ENCODE measurements around the gene ICAM1. TPM values are rescaled to one million over a fixed set of nuclear protein-coding genes. Genes with fewer than 3 reads are reported as not detected.
A peak's percentile ranks its signal among the peaks of the same experiment; 100 is the strongest.

The ICAM1 gene
- polyA plus RNA-seq, 2 of the 4 experiments (the other 2 are of a cell fraction) = 1.2 to 1.4 TPM

GRCh38 chr19:10258080-10258710, 12.7 kb upstream of the ICAM1 start:
- H3K4me3 ChIP-seq = no peak overlapping the region
- ChIA-PET CTCF (interaction anchor here (0.5 to 5.3 kb wide), 35 partner anchors 8 to 327 kb away, joined by 3 to 77 read pairs (median 4); partner anchors contain the start of genes CDC37, ICAM1 and TYK2), POLR2A (interaction anchor here (0.5 to 1.0 kb wide), 2 partner anchors 122 to 170 kb away, joined by 3 to 6 read pairs; partner anchors contain the start of gene TYK2)
- no peaks in the 10 kb centered on the region for H3K9me3 ChIP-seq
- DNase-seq (ENCODE audit: low read depth in 1 of 2, low spot score in 1 of 2) (no peak), ATAC-seq (no peak), FAIRE-seq (no peak)
- H3K4me1 ChIP-seq = peaks cover 15% of the 10 kb centered on the region; the same call in 2 of the 3 replicates
- 95% methylated on average over 11 of the region's 18 CpGs for WGBS (ENCODE audit: missing lambda C conversion rate)
- TF ChIP-seq TP53 (CRISPR knock-in tag; IDR thresholded peaks at IDR 0.05) (no peak), MAZ (IDR thresholded peaks at IDR 0.05; ENCODE audit: borderline replicate concordance, low read depth, low read length) (no peak), HDAC2 (IDR thresholded peaks at IDR 0.05) (no peak), BHLHE40 (IDR thresholded peaks at IDR 0.05; ENCODE audit: low read depth, low read length) (no peak), HOXB13 (CRISPR knock-in tag; IDR thresholded peaks at IDR 0.05; ENCODE audit: low read depth) (no peak), MAFK (IDR thresholded peaks at IDR 0.05; ENCODE audit: partially characterized antibody) (no peak), NR3C1 (IDR thresholded peaks at IDR 0.05) (no peak), CTCF (IDR thresholded peaks at IDR 0.05) (no peak), REST (IDR thresholded peaks at IDR 0.05) (no peak), HOXA7 (CRISPR knock-in tag; IDR thresholded peaks at IDR 0.05) (no peak), MYC (IDR thresholded peaks at IDR 0.05; ENCODE audit: borderline replicate concordance, low read length) (no peak), SREBF2 (IDR thresholded peaks at IDR 0.05) (no peak), JUN (IDR thresholded peaks at IDR 0.05) (no peak), ZNF302 (CRISPR knock-in tag; IDR thresholded peaks at IDR 0.05) (no peak), FOSB (CRISPR knock-in tag; IDR thresholded peaks at IDR 0.05) (no peak), TFCP2L1 (CRISPR knock-in tag; IDR thresholded peaks at IDR 0.05) (no peak)
- H3K4me2 ChIP-seq = no peak overlapping the region
- no peak overlapping the region for H3K27ac ChIP-seq

- H3K27ac ChIP-seq = 0 out of 6 replicates have a peak overlapping the region, but pooled peaks of 1 of the 2 experiments have one; percentile 21
Measured at GRCh38 chr19:10259162-10259905, 11.6 kb upstream of the ICAM1 start.

More at GRCh38 chr19:10259162-10259905, 11.6 kb upstream of the ICAM1 start:
- Histone ChIP-seq H3K4me2 (no peak overlapping the region), H3K9me3 (no peaks in the 10 kb centered on the region), H3K4me1 (peaks cover 15% of the 10 kb centered on the region; the same call in 2 of the 3 replicates), H3K4me3 (no peak overlapping the region)
- TF ChIP-seq SMC3 (IDR thresholded peaks at IDR 0.05) (peak; percentile 36; the same call in 1 of the 3 replicates), KDM1A (IDR thresholded peaks at IDR 0.05; ENCODE audit: low read depth) (no peak), ELK1 (IDR thresholded peaks at IDR 0.05; ENCODE audit: low read depth, low read length) (no peak), CTCF (IDR thresholded peaks at IDR 0.05) (peak; percentile 57), MAX (IDR thresholded peaks at IDR 0.05) (0 out of 2 replicates have a peak, but pooled peaks have one; percentile 14), RAD21 (conservative IDR thresholded peaks at IDR 0.05 in 1 of 2, IDR thresholded peaks at IDR 0.05 in 1 of 2) (peak; percentile 57 to 64), BHLHE40 (IDR thresholded peaks at IDR 0.05; ENCODE audit: low read depth, low read length) (no peak), NR3C1 (IDR thresholded peaks at IDR 0.05) (no peak), NFE2L2 (conservative IDR thresholded peaks at IDR 0.05; ENCODE audit: low read length) (no peak)
- no peak for FAIRE-seq
- ChIA-PET CTCF (interaction anchor here (0.5 to 5.3 kb wide), 42 partner anchors 8 to 329 kb away, joined by 3 to 77 read pairs (median 4); partner anchors contain the start of genes CDC37, ICAM1, ICAM5 and TYK2), POLR2A (interaction anchor here (0.6 to 1.7 kb wide), 5 partner anchors 10 to 333 kb away, joined by 3 to 9 read pairs (median 6); partner anchors contain the start of gene TYK2)
- DNase-seq (ENCODE audit: low read depth in 1 of 2, low spot score in 1 of 2) = peak in 1 of 2 experiments; percentile 86
- 56% methylated on average over 20 of the region's 32 CpGs for WGBS (ENCODE audit: missing lambda C conversion rate)
- peak; percentile 67 to 82; a peak in 5 of 6 replicates for ATAC-seq
